H9 (cell line): ENCODE measurements around the gene GRIK3. TPM values are rescaled to one million over a fixed set of nuclear protein-coding genes. Genes with fewer than 3 reads are reported as not detected.

Experiments used
- DNase-seq: peaks from one replicate; pipeline ENCODE4 v3.0.0-alpha.2; 2017
- H2AFZ ChIP-seq: one replicate; pipeline ENCODE4 v1.6.1; 2013; ENCODE audit warnings: mild to moderate bottlenecking, low read length, control low read depth, moderate library complexity
- H2AK5ac ChIP-seq: 2 replicates; pipeline ENCODE4 v1.6.1; 2013; ENCODE audit warnings: low read length, control low read depth, mixed read lengths; ENCODE audit not compliant: insufficient read length
- H2BK120ac ChIP-seq: one replicate; pipeline ENCODE4 v1.6.1; 2013; ENCODE audit warnings: low read depth, mild to moderate bottlenecking, low read length, control low read depth, inconsistent platforms; ENCODE audit not compliant: poor library complexity, severe bottlenecking
- H2BK12ac ChIP-seq: 2 replicates; pipeline ENCODE4 v1.6.1; 2013; ENCODE audit warnings: low read length, control low read depth, mixed read lengths, low read depth; ENCODE audit not compliant: insufficient read length
- H2BK15ac ChIP-seq: 2 replicates; pipeline ENCODE4 v1.6.1; 2013; ENCODE audit warnings: low read depth, low read length, control low read depth
- H2BK20ac ChIP-seq: one replicate; pipeline ENCODE4 v1.6.1; 2013; ENCODE audit warnings: low read depth, mild to moderate bottlenecking, low read length, control low read depth, inconsistent platforms; ENCODE audit not compliant: poor library complexity, severe bottlenecking
- H2BK5ac ChIP-seq: 2 replicates; pipeline ENCODE4 v1.6.1; 2013; ENCODE audit warnings: low read length, control low read depth, mixed read lengths; ENCODE audit not compliant: insufficient read length
- H3K14ac ChIP-seq: 2 replicates; pipeline ENCODE4 v1.6.1; 2013; ENCODE audit warnings: low read length, control low read depth; ENCODE audit not compliant: insufficient read depth
- H3K18ac ChIP-seq: 2 replicates; pipeline ENCODE4 v1.6.1; 2013; ENCODE audit warnings: low read depth, mild to moderate bottlenecking, mixed read lengths, low read length, control low read depth; ENCODE audit not compliant: insufficient read length
- H3K23ac ChIP-seq: 2 replicates; pipeline ENCODE4 v1.6.1; 2013; ENCODE audit warnings: low read length, control low read depth, mixed read lengths, low read depth; ENCODE audit not compliant: insufficient read length
- H3K23me2 ChIP-seq: 2 replicates; pipeline ENCODE4 v1.6.1; 2013; ENCODE audit warnings: low read depth, mild to moderate bottlenecking, mixed read lengths, low read length, control low read depth; ENCODE audit not compliant: insufficient read length, poor library complexity, severe bottlenecking
- H3K27ac ChIP-seq: 2 replicates; pipeline ENCODE4 v1.5.1; 2013; ENCODE audit warnings: low read length, control low read depth, mixed read lengths, low read depth; ENCODE audit not compliant: insufficient read length
- H3K27me3 ChIP-seq: 2 replicates; pipeline ENCODE4 v1.6.1; 2013; ENCODE audit warnings: low read length, control low read depth, inconsistent platforms; ENCODE audit not compliant: insufficient read depth
- H3K4ac ChIP-seq: 2 replicates; pipeline ENCODE4 v1.6.1; 2013; ENCODE audit warnings: low read depth, mild to moderate bottlenecking, control low read depth, inconsistent platforms, low read length, moderate library complexity
- H3K4me1 ChIP-seq: 2 replicates; pipeline ENCODE4 v1.6.1; 2013; ENCODE audit warnings: low read length, control low read depth, inconsistent platforms; ENCODE audit not compliant: insufficient read depth
- H3K4me2 ChIP-seq: 2 replicates; pipeline ENCODE4 v1.6.1; 2013; ENCODE audit warnings: low read length, control low read depth, mixed read lengths; ENCODE audit not compliant: insufficient read length, insufficient read depth
- H3K56ac ChIP-seq: 2 replicates; pipeline ENCODE4 v1.6.1; 2013; ENCODE audit warnings: low read depth, mild to moderate bottlenecking, mixed read lengths, low read length, control low read depth; ENCODE audit not compliant: insufficient read length
- H3K79me1 ChIP-seq: 2 replicates; pipeline ENCODE4 v1.6.1; 2013; ENCODE audit warnings: low read depth, mild to moderate bottlenecking, moderate library complexity, low read length, control low read depth, inconsistent platforms; ENCODE audit not compliant: insufficient read depth, poor library complexity, severe bottlenecking
- H3K79me2 ChIP-seq: 2 replicates; pipeline ENCODE4 v1.6.1; 2013; ENCODE audit warnings: low read length, control low read depth, inconsistent platforms; ENCODE audit not compliant: insufficient read depth
- H3K9ac ChIP-seq: 2 replicates; pipeline ENCODE4 v1.6.1; 2013; ENCODE audit warnings: low read length, control low read depth, mixed read lengths; ENCODE audit not compliant: insufficient read length; ENCODE audit errors: extremely low read depth
- H3K9me3 ChIP-seq: one replicate; pipeline ENCODE4 v1.6.1; 2013; ENCODE audit warnings: low read depth, low read length, inconsistent platforms; ENCODE audit not compliant: control insufficient read depth
- H3T11ph ChIP-seq: one replicate; pipeline ENCODE4 v1.6.1; 2013; ENCODE audit warnings: mild to moderate bottlenecking, low read length, control low read depth, inconsistent platforms
- H4K20me1 ChIP-seq: one replicate; pipeline ENCODE4 v1.6.1; 2013; ENCODE audit not compliant: control insufficient read depth, insufficient read length, insufficient read depth
- H4K5ac ChIP-seq: 2 replicates; pipeline ENCODE4 v1.6.1; 2013; ENCODE audit warnings: low read depth, mild to moderate bottlenecking, mixed read lengths, low read length, control low read depth; ENCODE audit not compliant: insufficient read length
- H4K8ac ChIP-seq: replicated peaks from 2 replicates; pipeline ENCODE4 v1.6.1; 2013; ENCODE audit warnings: low read length, control low read depth, mixed read lengths, low read depth; ENCODE audit not compliant: insufficient read length
- H4K91ac ChIP-seq: 2 replicates; pipeline ENCODE4 v1.6.1; 2013; ENCODE audit warnings: low read depth, mild to moderate bottlenecking, moderate library complexity, mixed read lengths, low read length, control low read depth; ENCODE audit not compliant: insufficient read length
- H3K27ac Mint-ChIP-seq, 3 experiments: 2 replicates in 2 of 3; 3 replicates in 1 of 3; pipeline ENCODE4 v1.8.0; 2020 to 2021; ENCODE audit warnings: mixed read lengths in 3 of 3, mild to moderate bottlenecking in 1 of 3, moderate library complexity in 1 of 3
- H3K27me3 Mint-ChIP-seq: 2 replicates; pipeline ENCODE4 v1.8.0; 2021; ENCODE audit warnings: low read depth, mild to moderate bottlenecking, moderate library complexity, mixed read lengths
- H3K36me3 Mint-ChIP-seq, 3 experiments: 2 replicates in 2 of 3; 3 replicates in 1 of 3; pipeline ENCODE4 v1.8.0; 2020 to 2021; ENCODE audit warnings: low read depth in 3 of 3, mixed read lengths in 3 of 3; ENCODE audit not compliant: insufficient read depth in 1 of 3
- H3K4me1 Mint-ChIP-seq, 2 experiments: 2 replicates each; pipeline ENCODE4 v1.8.0; 2020; ENCODE audit warnings: mixed read lengths in 2 of 2
- H3K4me3 Mint-ChIP-seq, 2 experiments: 2 replicates in 1 of 2; 3 replicates in 1 of 2; pipeline ENCODE4 v1.8.0; 2020 to 2021; ENCODE audit warnings: mild to moderate bottlenecking in 2 of 2, mixed read lengths in 2 of 2, moderate library complexity in 1 of 2
- H3K9me3 Mint-ChIP-seq, 2 experiments: 2 replicates in 1 of 2; 3 replicates in 1 of 2; pipeline ENCODE4 v1.8.0; 2020; ENCODE audit warnings: mild to moderate bottlenecking in 2 of 2, mixed read lengths in 2 of 2, moderate library complexity in 1 of 2
- CTCF ChIP-seq: fragments of 200-600 bp; sonication (generic); conservative IDR thresholded peaks from 3 replicates; pipeline ENCODE4 v1.8.0; 2021; ENCODE audit warnings: antibody characterized with exemption, mild to moderate bottlenecking
- WGBS: extraction: QIAGEN DNeasy Blood & Tissue Kit; methylation state at CpG from one replicate; pipeline ENCODE4 v1.1.7; 2013; ENCODE audit warnings: missing lambda C conversion rate, low lambda C conversion rate, mixed read lengths; ENCODE audit not compliant: insufficient read length; ENCODE audit errors: extremely low coverage; 5-methylcytosine and 5-hydroxymethylcytosine counted together
- total RNA-seq: library from RNA; stranded (reverse); gene quantifications from 2 replicates; pipeline ENCODE4 v1.2.1, GENCODE V29; 2021

GRIK3 gene
- total RNA-seq, 1 experiment from 2014 or later = 1.7 TPM

- H3K9ac ChIP-seq = no peak overlapping the region
- peaks cover 9 to 14% of the 10 kb centered on the region in 2 experiments for H3K4me1 Mint-ChIP-seq
- H4K20me1 ChIP-seq = no peaks in the 10 kb centered on the region
- H3K14ac ChIP-seq = no peak overlapping the region
- no CpG with 5 or more reads among the region's 3 CpGs for WGBS
- no peak overlapping the region for H3K4me2 ChIP-seq
- DNase-seq = no peak
- H4K8ac ChIP-seq = no peak overlapping the region
- H2AK5ac ChIP-seq = no peak overlapping the region
- H3K27ac ChIP-seq = no peak overlapping the region
- peaks cover 18% of the 10 kb centered on the region for H3K27me3 Mint-ChIP-seq
- H3K18ac ChIP-seq = no peak overlapping the region
- H4K5ac ChIP-seq = no peak overlapping the region
- no peak overlapping the region for H2BK12ac ChIP-seq
- no peak overlapping the region for H2BK20ac ChIP-seq
- no peaks in the 10 kb centered on the region for H3K9me3 Mint-ChIP-seq
- no peak overlapping the region for H3K4me3 Mint-ChIP-seq
- H3K79me2 ChIP-seq = no peaks in the 10 kb centered on the region
- H3K4ac ChIP-seq = no peak overlapping the region
- H3K27me3 ChIP-seq = no peaks in the 10 kb centered on the region
- no peak overlapping the region for H3K56ac ChIP-seq
- no peak overlapping the region for H3K27ac Mint-ChIP-seq
- H3K23me2 ChIP-seq = no peaks in the 10 kb centered on the region
- H3K23ac ChIP-seq = no peak overlapping the region
- H2BK5ac ChIP-seq = no peak overlapping the region
- no peak overlapping the region for H4K91ac ChIP-seq
- no peaks in the 10 kb centered on the region for H3K9me3 ChIP-seq
- no peaks in the 10 kb centered on the region for H3K36me3 Mint-ChIP-seq
- H2BK15ac ChIP-seq = no peak overlapping the region
- no peaks in the 10 kb centered on the region for H3K79me1 ChIP-seq
- no peak overlapping the region for H3T11ph ChIP-seq
- no peak for TF ChIP-seq CTCF
- H2BK120ac ChIP-seq = no peak overlapping the region
- no peak overlapping the region for H2AFZ ChIP-seq
- H3K4me1 ChIP-seq = no peaks in the 10 kb centered on the region
Measured at GRCh38 chr1:36783475-36783874, 250.8 kb downstream of the GRIK3 start.
